DMS 273 (cell line): ENCODE measurements around the gene IVNS1ABP.
A peak's percentile ranks its signal among the peaks of the same experiment; 100 is the strongest.
"Not testable (repeated sequence)": the region's sequence is repeated elsewhere in the genome, so short reads cannot be mapped to it uniquely, and the experiment has no call there.

Experiments
- DNase-seq: peaks from one replicate; lab custom pipeline; 2025; ENCODE audit not compliant: unreplicated experiment; lab: John Stamatoyannopoulos, UW

IVNS1ABP gene

GRCh38 chr1:185337246-185337645 lies 20.2 kb upstream of the IVNS1ABP start:
- DNase-seq: no peak

- DNase-seq: no peak
These were observed 17.1 kb upstream of the IVNS1ABP start for GRCh38 chr1:185334182-185334581.

DNA sequence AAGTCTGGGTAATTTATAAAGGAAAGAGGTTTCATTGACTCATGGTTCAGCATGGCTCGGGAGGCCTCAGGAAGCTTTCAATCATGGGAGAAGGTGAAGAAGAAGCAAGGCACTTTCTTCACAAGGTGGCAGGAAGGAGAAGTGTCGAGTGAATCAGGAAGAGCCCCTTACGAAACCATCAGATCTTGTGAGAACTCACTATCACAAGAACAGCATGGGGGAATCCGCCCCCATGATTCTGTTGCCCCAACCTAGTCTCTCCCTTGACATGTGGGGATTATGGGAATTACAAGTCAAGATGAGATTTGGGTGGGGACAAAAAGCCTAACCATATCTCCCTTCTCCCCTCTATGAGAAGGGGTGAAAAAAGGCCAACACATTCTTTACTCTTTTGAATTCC lies 11.2 kb upstream of the IVNS1ABP start:
- no peak for DNase-seq

- DNase-seq: peak; percentile 21
These were observed 8.4 kb upstream of the IVNS1ABP start for GRCh38 chr1:185325413-185325812.

GRCh38 chr1:185324118-185324517 lies 7.1 kb upstream of the IVNS1ABP start:
- no peak for DNase-seq

GRCh38 chr1:185322636-185323035 lies 5.6 kb upstream of the IVNS1ABP start:
- no peak for DNase-seq

- DNase-seq: not testable (repeated sequence)
These were observed 4.7 kb upstream of the IVNS1ABP start for GRCh38 chr1:185321653-185322221.

- not testable (repeated sequence) for DNase-seq
These were observed 4.1 kb upstream of the IVNS1ABP start for GRCh38 chr1:185321104-185321503.

DNA sequence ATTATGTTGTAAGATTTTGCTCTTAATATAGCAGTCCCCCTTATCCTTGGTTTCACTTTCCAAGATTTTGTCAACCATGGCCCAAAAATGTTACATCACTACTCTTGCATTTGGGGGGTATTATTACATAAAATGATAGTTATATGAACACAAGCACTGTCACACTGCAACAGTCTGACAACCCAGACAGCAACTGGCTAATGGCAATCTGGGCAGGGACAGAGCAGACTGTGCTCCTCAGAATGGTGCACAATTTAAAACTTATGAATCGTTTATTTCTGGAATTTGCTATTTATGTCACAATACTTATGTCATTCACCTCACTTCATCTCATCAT lies 2.1 kb upstream of the IVNS1ABP start:
- no peak for DNase-seq

GRCh38 chr1:185318431-185319138 lies 1.5 kb upstream of the IVNS1ABP start:
- no peak for DNase-seq

DNA sequence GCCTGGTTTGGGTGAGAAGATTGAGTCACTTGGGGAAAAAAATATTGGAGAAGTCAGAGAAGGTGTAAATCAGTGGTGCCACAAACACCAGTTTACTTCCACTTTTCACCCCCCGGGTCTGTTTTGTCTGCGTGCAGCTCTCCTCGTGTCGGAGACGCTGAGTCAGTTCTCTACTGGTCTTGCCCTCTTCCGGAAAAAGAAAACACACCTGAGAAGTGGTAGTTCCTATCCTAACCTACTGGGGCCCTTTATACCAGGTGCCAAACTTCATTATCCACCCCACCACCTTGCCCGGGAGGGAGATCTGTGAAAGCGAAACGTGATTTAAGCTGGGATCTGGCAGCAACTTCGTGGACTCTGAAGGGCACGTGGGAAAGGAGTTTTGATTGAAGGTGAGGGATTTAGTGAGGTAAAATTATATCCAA lies 855 bp upstream of the IVNS1ABP start:
- DNase-seq: no peak

GRCh38 chr1:185316163-185317033 lies 645 bp downstream of the IVNS1ABP start:
- DNase-seq: peak; percentile 96

- peak; percentile 50 for DNase-seq
These were observed 1.5 kb downstream of the IVNS1ABP start for GRCh38 chr1:185315445-185316071.

- peak; percentile 26 for DNase-seq
These were observed 2.6 kb downstream of the IVNS1ABP start for GRCh38 chr1:185314411-185314810.

DNA sequence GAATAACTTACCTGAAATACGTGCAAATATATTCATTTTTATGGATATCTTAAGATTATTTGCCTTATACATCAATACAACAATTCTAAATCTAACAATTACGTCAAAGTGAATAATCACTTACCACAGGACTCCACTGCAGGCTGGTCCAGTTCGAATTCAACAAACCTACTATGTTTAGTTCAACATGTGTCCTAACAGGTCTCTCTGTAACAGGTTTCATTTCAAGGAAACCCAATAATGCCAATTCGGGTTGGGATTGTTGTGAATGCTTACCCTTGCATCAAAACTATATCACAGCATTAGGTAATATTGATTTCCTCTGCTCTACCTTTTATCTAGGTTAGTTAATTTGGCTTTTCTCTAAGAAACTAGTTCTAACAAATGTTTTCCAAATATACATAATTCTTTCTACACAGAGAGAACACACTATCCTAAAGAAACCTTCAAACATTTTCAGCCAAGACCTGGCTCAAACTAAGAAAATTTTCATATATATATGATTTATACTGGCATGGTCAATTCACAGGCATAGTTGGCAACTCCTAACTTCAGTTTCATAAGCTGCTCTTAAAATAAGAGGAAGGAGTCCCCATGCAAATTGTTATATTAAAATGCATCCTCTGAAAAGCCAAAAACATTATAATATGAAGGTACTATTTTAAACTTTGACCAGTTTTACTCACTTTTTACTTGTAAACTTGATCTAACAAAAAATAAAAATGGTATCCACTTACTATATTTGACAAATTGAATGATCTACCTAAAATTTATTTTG lies 4.5 kb downstream of the IVNS1ABP start:
- no peak for DNase-seq

- no peak for DNase-seq
These were observed 5.3 kb downstream of the IVNS1ABP start for GRCh38 chr1:185311589-185312225.

- DNase-seq: no peak
These were observed 7.5 kb downstream of the IVNS1ABP start for GRCh38 chr1:185309566-185309965.

- no peak for DNase-seq
These were observed 8.9 kb downstream of the IVNS1ABP start for GRCh38 chr1:185308126-185308525.

GRCh38 chr1:185305419-185305818 lies 11.6 kb downstream of the IVNS1ABP start:
- no peak for DNase-seq

GRCh38 chr1:185300152-185300551 lies 16.9 kb downstream of the IVNS1ABP start:
- DNase-seq: peak; percentile 15
